Measurements from ENCODE around the gene CYP39A1. TPM values are rescaled to one million over a fixed set of nuclear protein-coding genes. Genes with fewer than 3 reads are reported as not detected.

Gene CYP39A1
- total and polyA plus RNA-seq, 2 donors (not counting 1 experiment from before 2014, with no cell fraction given) = 0.49 to 3.8 TPM

- H3K27ac ChIP-seq (ENCODE audit: insufficient read depth, low read length) = no peak overlapping the region
- TF ChIP-seq CTCF (conservative IDR thresholded peaks at IDR 0.05 in 1 of 2, IDR thresholded peaks at IDR 0.05 in 1 of 2; ENCODE audit: low read depth in 1 of 2, low read length in 2 of 2) (no peak), EZH2 (IDR thresholded peaks at IDR 0.05; ENCODE audit: low read length, missing control alignments) (no peak)
- no peaks in the 10 kb centered on the region for H3K9me3 ChIP-seq (ENCODE audit: control insufficient read depth, insufficient read depth, low read depth, low read length)
- no peak overlapping the region for H3K4me3 ChIP-seq (replicated peaks in 1 of 4; ENCODE audit: control extremely low read depth in 1 of 4, insufficient read depth in 1 of 4, low read depth in 3 of 4, low read length in 4 of 4)
- H3K36me3 ChIP-seq (ENCODE audit: control insufficient read depth, insufficient read depth, low read length) = no peaks in the 10 kb centered on the region
- no peak overlapping the region for H3K9ac ChIP-seq (ENCODE audit: insufficient read depth, low read length)
- no peak for DNase-seq (ENCODE audit: low read depth in 2 of 2)
- no peaks in the 10 kb centered on the region for H4K20me1 ChIP-seq (ENCODE audit: control insufficient read depth, extremely low read depth, insufficient read depth, low read length)
- H2AFZ ChIP-seq (ENCODE audit: low read length) = no peak overlapping the region
- H3K4me2 ChIP-seq (ENCODE audit: extremely low read depth, insufficient read depth, low read length) = no peak overlapping the region
- no peaks in the 10 kb centered on the region for H3K79me2 ChIP-seq (ENCODE audit: control insufficient read depth, insufficient read depth, low read length)
- peaks cover 4% of the 10 kb centered on the region for H3K4me1 ChIP-seq (ENCODE audit: control insufficient read depth, extremely low read depth, insufficient read depth, low read length)
- no peaks in the 10 kb centered on the region for H3K27me3 ChIP-seq (ENCODE audit: control insufficient read depth, insufficient read depth, low read length)
These were observed 142.6 kb downstream of the CYP39A1 start for GRCh38 chr6:46509981-46510510.

GRCh38 chr6:46509063-46509462 is 143.6 kb downstream of the CYP39A1 start:
- H3K4me2 ChIP-seq (ENCODE audit: extremely low read depth, insufficient read depth, low read length) = no peak overlapping the region
- TF ChIP-seq CTCF (conservative IDR thresholded peaks at IDR 0.05 in 1 of 2, IDR thresholded peaks at IDR 0.05 in 1 of 2; ENCODE audit: low read depth in 1 of 2, low read length in 2 of 2) = no peak
- TF ChIP-seq EZH2 (IDR thresholded peaks at IDR 0.05; ENCODE audit: low read length, missing control alignments) = no peak
- no peaks in the 10 kb centered on the region for H3K36me3 ChIP-seq (ENCODE audit: control insufficient read depth, insufficient read depth, low read length)
- H3K27ac ChIP-seq (ENCODE audit: insufficient read depth, low read length) = no peak overlapping the region
- H3K4me3 ChIP-seq (replicated peaks in 1 of 4; ENCODE audit: control extremely low read depth in 1 of 4, insufficient read depth in 1 of 4, low read depth in 3 of 4, low read length in 4 of 4) = no peak overlapping the region
- H3K9me3 ChIP-seq (ENCODE audit: control insufficient read depth, insufficient read depth, low read depth, low read length) = no peaks in the 10 kb centered on the region
- H4K20me1 ChIP-seq (ENCODE audit: control insufficient read depth, extremely low read depth, insufficient read depth, low read length) = no peaks in the 10 kb centered on the region
- H3K9ac ChIP-seq (ENCODE audit: insufficient read depth, low read length) = no peak overlapping the region
- DNase-seq (ENCODE audit: low read depth in 2 of 2) = no peak
- no peaks in the 10 kb centered on the region for H3K27me3 ChIP-seq (ENCODE audit: control insufficient read depth, insufficient read depth, low read length)
- peaks cover 4% of the 10 kb centered on the region for H3K4me1 ChIP-seq (ENCODE audit: control insufficient read depth, extremely low read depth, insufficient read depth, low read length)
- H3K79me2 ChIP-seq (ENCODE audit: control insufficient read depth, insufficient read depth, low read length) = no peaks in the 10 kb centered on the region
- H2AFZ ChIP-seq (ENCODE audit: low read length) = no peak overlapping the region

DNA sequence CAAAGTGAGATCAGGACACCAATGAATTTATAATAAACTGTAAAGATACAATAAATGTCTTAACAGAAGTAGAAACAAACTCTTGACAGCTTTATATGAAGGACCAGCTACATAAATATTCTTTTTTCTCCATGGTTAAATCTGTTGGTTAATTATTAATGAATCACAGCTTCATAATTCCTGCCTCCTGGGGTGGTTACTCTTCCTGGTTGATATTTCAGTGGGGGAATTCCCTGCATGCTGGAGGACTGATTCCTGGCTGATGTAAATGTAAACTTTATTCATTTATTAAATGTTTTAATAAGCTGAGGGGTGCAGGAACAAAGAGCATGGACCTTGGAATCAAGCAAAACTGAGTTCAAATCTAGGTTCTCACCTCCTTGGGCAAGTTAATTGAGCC is 145.2 kb downstream of the CYP39A1 start:
- H3K4me2 ChIP-seq (ENCODE audit: extremely low read depth, insufficient read depth, low read length) = no peak overlapping the region
- DNase-seq (ENCODE audit: low read depth in 2 of 2) = no peak
- H3K4me3 ChIP-seq (replicated peaks in 1 of 4; ENCODE audit: control extremely low read depth in 1 of 4, insufficient read depth in 1 of 4, low read depth in 3 of 4, low read length in 4 of 4) = no peak overlapping the region
- H3K4me1 ChIP-seq (ENCODE audit: control insufficient read depth, extremely low read depth, insufficient read depth, low read length) = peaks cover 4% of the 10 kb centered on the region
- H3K9ac ChIP-seq (ENCODE audit: insufficient read depth, low read length) = no peak overlapping the region
- TF ChIP-seq CTCF (conservative IDR thresholded peaks at IDR 0.05 in 1 of 2, IDR thresholded peaks at IDR 0.05 in 1 of 2; ENCODE audit: low read depth in 1 of 2, low read length in 2 of 2) (no peak), EZH2 (IDR thresholded peaks at IDR 0.05; ENCODE audit: low read length, missing control alignments) (no peak)
- no peaks in the 10 kb centered on the region for H3K36me3 ChIP-seq (ENCODE audit: control insufficient read depth, insufficient read depth, low read length)
- H3K9me3 ChIP-seq (ENCODE audit: control insufficient read depth, insufficient read depth, low read depth, low read length) = no peaks in the 10 kb centered on the region
- H3K27ac ChIP-seq (ENCODE audit: insufficient read depth, low read length) = no peak overlapping the region
- H2AFZ ChIP-seq (ENCODE audit: low read length) = no peak overlapping the region
- no peaks in the 10 kb centered on the region for H4K20me1 ChIP-seq (ENCODE audit: control insufficient read depth, extremely low read depth, insufficient read depth, low read length)
- no peaks in the 10 kb centered on the region for H3K27me3 ChIP-seq (ENCODE audit: control insufficient read depth, insufficient read depth, low read length)
- H3K79me2 ChIP-seq (ENCODE audit: control insufficient read depth, insufficient read depth, low read length) = no peaks in the 10 kb centered on the region

Data from fibroblast of lung (primary cell).